Trophoblast cell (in vitro differentiated cells and primary cell): ENCODE results near the gene RNH1.

Source experiments
- DNase-seq, 2 donors: peaks; one replicate each; pipeline ENCODE4 v3.0.0-alpha.2; 2016
- H2AFZ ChIP-seq: 2 replicates; pipeline ENCODE4 v1.6.1; 2013; ENCODE audit warnings: low read length, moderate library complexity, mild to moderate bottlenecking; ENCODE audit not compliant: insufficient read depth, poor library complexity
- H2AK5ac ChIP-seq: 2 replicates; pipeline ENCODE4 v1.6.1; 2013; ENCODE audit warnings: mild to moderate bottlenecking, low read length
- H2BK120ac ChIP-seq: 2 replicates; pipeline ENCODE4 v1.6.1; 2013; ENCODE audit warnings: low read length, mild to moderate bottlenecking, moderate library complexity; ENCODE audit not compliant: insufficient read depth, poor library complexity
- H2BK12ac ChIP-seq: 2 replicates; pipeline ENCODE4 v1.6.1; 2013; ENCODE audit warnings: mild to moderate bottlenecking, low read length, moderate library complexity
- H2BK5ac ChIP-seq: 2 replicates; pipeline ENCODE4 v1.6.1; 2013; ENCODE audit warnings: low read length, low read depth, moderate library complexity, mild to moderate bottlenecking; ENCODE audit not compliant: poor library complexity
- H3K14ac ChIP-seq: 2 replicates; pipeline ENCODE4 v1.6.1; 2013; ENCODE audit warnings: mild to moderate bottlenecking, low read length
- H3K18ac ChIP-seq: 2 replicates; pipeline ENCODE4 v1.6.1; 2013; ENCODE audit warnings: mild to moderate bottlenecking, low read length
- H3K23ac ChIP-seq: 2 replicates; pipeline ENCODE4 v1.6.1; 2013; ENCODE audit warnings: low read length
- H3K27ac ChIP-seq: 2 replicates; pipeline ENCODE4 v1.5.1; 2013; ENCODE audit warnings: low read depth, mild to moderate bottlenecking, inconsistent platforms, low read length, moderate library complexity
- H3K27me3 ChIP-seq: 2 replicates; pipeline ENCODE4 v1.6.1; 2013; ENCODE audit warnings: inconsistent platforms, mild to moderate bottlenecking, low read length, moderate library complexity; ENCODE audit not compliant: insufficient read depth
- H3K36me3 ChIP-seq, 2 experiments: 1 replicate in 1 of 2; 2 replicates in 1 of 2; pipeline ENCODE4 v1.6.1; 2013; ENCODE audit warnings: low read length in 2 of 2, mild to moderate bottlenecking in 2 of 2, moderate library complexity in 1 of 2; ENCODE audit not compliant: insufficient read depth in 2 of 2, control insufficient read depth in 1 of 2
- H3K4ac ChIP-seq: 2 replicates; pipeline ENCODE4 v1.6.1; 2013; ENCODE audit warnings: low read depth, mild to moderate bottlenecking, low read length, moderate library complexity
- H3K4me1 ChIP-seq, 2 experiments: 1 replicate in 1 of 2; 2 replicates in 1 of 2; pipeline ENCODE4 v1.6.1; 2013; ENCODE audit warnings: low read length in 2 of 2, mild to moderate bottlenecking in 2 of 2, moderate library complexity in 1 of 2; ENCODE audit not compliant: insufficient read depth in 2 of 2, control insufficient read depth in 1 of 2
- H3K4me2 ChIP-seq: 2 replicates; pipeline ENCODE4 v1.6.1; 2013; ENCODE audit warnings: inconsistent platforms, mild to moderate bottlenecking, low read length, moderate library complexity
- H3K4me3 ChIP-seq: 2 replicates; pipeline ENCODE4 v1.5.1; 2013; ENCODE audit warnings: mild to moderate bottlenecking, low read depth, low read length, inconsistent platforms
- H3K79me1 ChIP-seq: one replicate; pipeline ENCODE4 v1.6.1; 2013; ENCODE audit warnings: low read length
- H3K79me2 ChIP-seq: 2 replicates; pipeline ENCODE4 v1.6.1; 2013; ENCODE audit warnings: low read length, mild to moderate bottlenecking; ENCODE audit not compliant: control insufficient read depth, insufficient read depth, poor library complexity
- H3K9ac ChIP-seq: 2 replicates; pipeline ENCODE4 v1.6.1; 2013; ENCODE audit warnings: mild to moderate bottlenecking, low read length
- H3K9me3 ChIP-seq: 2 replicates; pipeline ENCODE4 v1.6.1; 2013; ENCODE audit warnings: low read depth, mild to moderate bottlenecking, control low read depth, inconsistent platforms, low read length; ENCODE audit not compliant: insufficient read depth
- H4K12ac ChIP-seq: 2 replicates; pipeline ENCODE4 v1.6.1; 2013; ENCODE audit warnings: low read depth, mild to moderate bottlenecking, low read length, moderate library complexity
- H4K8ac ChIP-seq: 2 replicates; pipeline ENCODE4 v1.6.1; 2013; ENCODE audit warnings: low read depth, mild to moderate bottlenecking, low read length, moderate library complexity
- H4K91ac ChIP-seq: one replicate; pipeline ENCODE4 v1.6.1; 2013; ENCODE audit warnings: low read depth, mild to moderate bottlenecking, low read length, moderate library complexity
- WGBS: extraction: QIAGEN DNeasy Blood & Tissue Kit; methylation state at CpG from one replicate; pipeline ENCODE4 v1.1.7; 2013; ENCODE audit warnings: missing lambda C conversion rate; ENCODE audit not compliant: insufficient read length, insufficient coverage; ENCODE audit errors: extremely low coverage; 5-methylcytosine and 5-hydroxymethylcytosine counted together

RNH1 gene

GRCh38 chr11:516400-516799 lies 9.4 kb upstream of the RNH1 start:
- Histone ChIP-seq H3K18ac (no peak overlapping the region), H3K23ac (no peak overlapping the region), H2AFZ (no peak overlapping the region), H4K12ac (no peak overlapping the region), H3K79me1 (no peaks in the 10 kb centered on the region), H3K4me2 (no peak overlapping the region), H3K14ac (no peak overlapping the region), H3K27ac (no peak overlapping the region), H4K8ac (no peak overlapping the region), H3K79me2 (no peaks in the 10 kb centered on the region), H2BK120ac (no peak overlapping the region), H3K9me3 (peaks cover 26% of the 10 kb centered on the region), H3K4me3 (no peak overlapping the region), H3K27me3 (no peaks in the 10 kb centered on the region), H3K4ac (no peak overlapping the region), H3K4me1 (peaks cover 2 to 3% of the 10 kb centered on the region in 2 experiments), H2BK12ac (no peak overlapping the region), H4K91ac (no peak overlapping the region), H2AK5ac (no peak overlapping the region), H2BK5ac (no peak overlapping the region), H3K9ac (no peak overlapping the region), H3K36me3 (peaks cover 11 to 17% of the 10 kb centered on the region in 2 experiments)
- no CpG with 5 or more reads among the region's 4 CpGs for WGBS
- DNase-seq = no peak

- no peak for DNase-seq
- H4K12ac ChIP-seq = no peak overlapping the region
- H2BK12ac ChIP-seq = no peak overlapping the region
- H4K8ac ChIP-seq = no peak overlapping the region
- H2AFZ ChIP-seq = no peak overlapping the region
- H3K4ac ChIP-seq = no peak overlapping the region
- H3K23ac ChIP-seq = no peak overlapping the region
- H2BK5ac ChIP-seq = no peak overlapping the region
- H3K4me3 ChIP-seq = no peak overlapping the region
- no peak overlapping the region for H3K27ac ChIP-seq
- peaks cover 2 to 3% of the 10 kb centered on the region in 2 experiments for H3K4me1 ChIP-seq
- WGBS = no CpG with 5 or more reads among the region's 6 CpGs
- no peak overlapping the region for H4K91ac ChIP-seq
- peaks cover 14 to 20% of the 10 kb centered on the region in 2 experiments for H3K36me3 ChIP-seq
- H3K79me1 ChIP-seq = no peaks in the 10 kb centered on the region
- no peak overlapping the region for H3K9ac ChIP-seq
- peaks cover 21% of the 10 kb centered on the region for H3K9me3 ChIP-seq
- no peak overlapping the region for H2AK5ac ChIP-seq
- no peaks in the 10 kb centered on the region for H3K27me3 ChIP-seq
- no peak overlapping the region for H3K18ac ChIP-seq
- H3K4me2 ChIP-seq = no peak overlapping the region
- H2BK120ac ChIP-seq = no peak overlapping the region
- no peaks in the 10 kb centered on the region for H3K79me2 ChIP-seq
- H3K14ac ChIP-seq = no peak overlapping the region
These were observed 8.1 kb upstream of the RNH1 start for GRCh38 chr11:515131-515530.

- Histone ChIP-seq H3K4me2 (no peak overlapping the region), H4K91ac (no peak overlapping the region), H2BK5ac (no peak overlapping the region), H3K27me3 (no peaks in the 10 kb centered on the region), H4K8ac (no peak overlapping the region), H4K12ac (no peak overlapping the region), H2BK12ac (no peak overlapping the region), H3K4me3 (no peak overlapping the region), H3K18ac (no peak overlapping the region), H3K9me3 (peaks cover 21% of the 10 kb centered on the region), H3K4ac (no peak overlapping the region), H3K79me1 (no peaks in the 10 kb centered on the region), H3K9ac (no peak overlapping the region), H3K27ac (no peak overlapping the region), H3K4me1 (peaks cover 2 to 3% of the 10 kb centered on the region in 2 experiments), H3K36me3 (peaks cover 18 to 23% of the 10 kb centered on the region in 2 experiments), H3K23ac (no peak overlapping the region), H2BK120ac (no peak overlapping the region), H2AFZ (no peak overlapping the region), H3K79me2 (no peaks in the 10 kb centered on the region), H2AK5ac (no peak overlapping the region), H3K14ac (no peak overlapping the region)
- DNase-seq = no peak
- no CpG with 5 or more reads among the region's 10 CpGs for WGBS
These were observed 7.6 kb upstream of the RNH1 start for GRCh38 chr11:514606-515005.

- Histone ChIP-seq H2BK12ac (no peak overlapping the region), H2BK120ac (no peak overlapping the region), H3K4me1 (peaks cover 0 to 3% of the 10 kb centered on the region in 2 experiments), H3K18ac (no peak overlapping the region), H2BK5ac (no peak overlapping the region), H3K9me3 (peaks cover 14% of the 10 kb centered on the region), H3K27ac (no peak overlapping the region), H4K12ac (no peak overlapping the region), H4K8ac (no peak overlapping the region), H3K14ac (no peak overlapping the region), H4K91ac (no peak overlapping the region), H3K79me2 (no peaks in the 10 kb centered on the region), H2AFZ (no peak overlapping the region), H3K79me1 (no peaks in the 10 kb centered on the region), H3K4me3 (no peak overlapping the region), H3K23ac (no peak overlapping the region), H3K4ac (no peak overlapping the region), H3K36me3 (peaks cover 23 to 24% of the 10 kb centered on the region in 2 experiments), H3K27me3 (no peaks in the 10 kb centered on the region), H2AK5ac (no peak overlapping the region), H3K9ac (no peak overlapping the region), H3K4me2 (no peak overlapping the region)
- no peak for DNase-seq
- WGBS = no CpG with 5 or more reads among the region's 29 CpGs
These were observed 5.9 kb upstream of the RNH1 start for GRCh38 chr11:512761-513595.
